HL-60/S4 treated with phorbol 12-myristate 13-acetate at 8.2 ng/mL for 4 days and 3 days (cell line): ENCODE measurements around the gene CIDEB.

Experiments
- in situ Hi-C: fragments of 300-500 bp; cut with MboI; formaldehyde crosslinking; loops from 2 replicates; pipeline ENCODE4 v1.15.0; 2022; ENCODE audit warnings: low sequenced_read_pairs

CIDEB gene

DNA sequence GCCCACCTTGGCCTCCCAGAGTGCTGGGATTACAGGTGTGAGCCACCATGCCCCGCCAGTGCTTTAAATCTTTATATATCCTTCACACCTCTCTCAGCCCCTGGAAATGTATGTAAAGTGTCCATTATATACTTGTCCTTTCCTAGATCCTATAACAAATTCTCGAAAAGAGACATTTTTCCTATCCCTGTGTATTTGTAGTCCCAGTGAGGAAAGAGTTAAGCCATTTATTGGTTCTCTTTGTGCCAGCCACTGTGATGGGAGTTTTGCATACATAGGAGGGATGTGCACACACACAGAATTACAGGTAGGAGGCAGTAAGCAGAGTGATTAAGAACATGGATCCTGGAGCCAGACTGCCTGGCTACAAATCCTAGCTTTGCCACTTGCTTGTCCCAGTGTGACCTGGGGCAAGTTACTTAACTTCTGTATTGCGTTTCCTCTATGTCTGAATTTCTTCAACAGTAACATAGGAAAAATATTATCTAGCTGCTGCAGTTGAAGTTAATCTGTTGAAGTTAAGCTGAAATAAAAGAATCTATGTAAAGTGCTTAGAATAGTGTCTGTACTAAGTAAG is 34.3 kb downstream of the CIDEB start:
- in situ Hi-C loops = no loop called here

DNA sequence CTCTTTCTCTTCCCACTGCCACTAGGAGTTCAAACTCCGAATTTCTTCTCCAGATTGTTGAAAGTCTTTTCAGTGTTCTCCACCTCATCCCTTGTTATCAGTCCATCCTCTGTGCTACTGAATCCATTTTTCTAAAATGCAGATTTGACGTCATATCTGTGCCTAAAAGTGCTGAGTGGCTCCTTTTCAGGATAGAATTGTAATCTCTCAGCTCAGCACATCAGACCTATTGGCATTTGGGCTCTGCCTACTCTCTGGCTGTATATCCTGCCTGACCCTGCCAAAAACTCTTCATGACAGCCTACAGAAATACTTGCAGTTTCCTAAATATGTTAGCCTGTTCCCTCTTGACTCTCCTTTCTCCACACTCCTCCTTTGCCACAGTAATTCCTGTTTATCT is 35.3 kb downstream of the CIDEB start:
- in situ Hi-C loops = no loop called here

DNA sequence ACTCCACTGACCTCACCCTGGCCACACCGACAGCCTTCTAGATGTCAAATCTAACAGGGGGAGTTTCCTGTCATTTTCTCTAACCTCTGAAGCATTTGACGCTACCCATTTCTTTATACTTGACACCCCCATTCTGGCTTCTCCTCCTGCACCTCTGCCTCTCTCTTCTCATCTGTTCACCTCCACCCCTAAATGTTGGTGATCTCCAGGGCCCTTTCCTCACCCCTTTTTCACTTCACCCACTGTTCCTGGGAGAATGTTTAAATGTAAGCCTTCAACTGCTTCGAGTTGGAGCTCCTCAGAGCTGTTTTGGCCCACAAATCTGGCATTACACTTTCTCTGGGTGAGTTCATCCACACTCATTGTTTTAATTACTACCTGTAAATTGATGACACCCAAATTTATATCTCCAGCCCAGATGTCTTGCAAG is 35.9 kb downstream of the CIDEB start:
- in situ Hi-C loops = no loop called here

DNA sequence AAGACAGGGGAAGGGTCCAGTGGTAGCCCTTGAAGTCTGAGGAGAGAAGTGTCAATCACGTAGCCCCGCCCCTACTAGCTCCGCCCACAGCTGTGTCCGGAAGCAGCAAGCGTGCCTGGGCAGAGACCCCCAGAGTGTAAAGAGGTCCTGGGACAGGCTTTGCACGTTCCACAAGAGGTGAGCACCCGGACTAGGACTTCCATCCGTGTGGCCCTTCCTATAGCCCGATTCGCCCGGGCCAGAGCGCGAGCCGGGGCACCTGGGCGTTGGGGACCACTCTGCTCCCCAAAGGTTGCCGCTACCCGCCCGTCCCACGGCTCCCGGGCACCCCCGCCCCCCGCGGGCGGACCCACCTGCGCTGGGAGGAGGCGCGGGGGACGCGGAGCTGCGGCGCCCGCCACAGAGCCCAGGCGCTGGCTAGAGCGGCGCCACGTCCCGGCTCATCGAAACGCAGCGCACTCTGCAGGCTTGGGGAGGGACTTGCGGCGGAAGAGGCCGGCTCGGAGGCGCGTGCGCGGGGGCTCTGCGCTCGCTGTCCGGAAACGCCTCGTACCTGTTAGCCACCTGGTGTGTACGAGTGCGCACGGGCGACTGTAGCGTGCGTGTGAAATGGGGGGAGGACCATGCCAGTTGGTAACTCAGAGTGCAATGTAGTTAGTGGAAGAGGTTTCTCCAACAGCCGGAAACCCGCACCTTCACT is 36.5 kb downstream of the CIDEB start, which contains the start of gene RABGGTA:
Gene RABGGTA (minus strand): TSS at position 464 of the 700 bp plus-strand sequence. CDS start 482 bp downstream, outside the sequence.
- in situ Hi-C loops = no loop called here

DNA sequence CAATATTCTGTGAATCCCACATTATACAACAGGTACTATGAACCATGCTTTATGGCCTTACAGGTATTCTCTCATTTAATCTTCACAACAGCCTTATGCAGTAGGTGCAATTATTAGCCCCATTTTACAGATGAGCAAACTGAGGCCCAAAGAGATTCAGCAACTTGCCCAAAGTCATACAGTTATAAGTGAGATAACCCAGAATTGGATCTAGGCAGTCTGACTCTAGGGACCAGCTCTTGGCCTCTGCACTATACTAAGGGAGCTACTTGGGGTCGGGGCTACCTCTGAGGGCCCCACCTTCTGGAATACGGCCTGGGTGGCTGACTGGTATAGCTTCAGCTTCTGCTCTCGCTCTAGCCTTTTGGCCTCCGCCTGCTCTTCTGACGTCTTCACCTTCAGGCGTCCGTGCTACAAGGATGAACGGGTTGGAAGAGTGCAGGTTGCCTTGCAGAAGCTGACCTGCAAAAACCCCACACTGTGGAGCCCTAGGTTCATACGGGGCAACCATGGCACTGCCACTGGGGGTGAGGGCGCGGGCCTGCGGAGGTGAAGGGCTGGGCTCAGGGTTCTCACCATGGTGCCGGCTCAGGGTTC is 37.1 kb downstream of the CIDEB start:
- in situ Hi-C loops = no loop called here

DNA sequence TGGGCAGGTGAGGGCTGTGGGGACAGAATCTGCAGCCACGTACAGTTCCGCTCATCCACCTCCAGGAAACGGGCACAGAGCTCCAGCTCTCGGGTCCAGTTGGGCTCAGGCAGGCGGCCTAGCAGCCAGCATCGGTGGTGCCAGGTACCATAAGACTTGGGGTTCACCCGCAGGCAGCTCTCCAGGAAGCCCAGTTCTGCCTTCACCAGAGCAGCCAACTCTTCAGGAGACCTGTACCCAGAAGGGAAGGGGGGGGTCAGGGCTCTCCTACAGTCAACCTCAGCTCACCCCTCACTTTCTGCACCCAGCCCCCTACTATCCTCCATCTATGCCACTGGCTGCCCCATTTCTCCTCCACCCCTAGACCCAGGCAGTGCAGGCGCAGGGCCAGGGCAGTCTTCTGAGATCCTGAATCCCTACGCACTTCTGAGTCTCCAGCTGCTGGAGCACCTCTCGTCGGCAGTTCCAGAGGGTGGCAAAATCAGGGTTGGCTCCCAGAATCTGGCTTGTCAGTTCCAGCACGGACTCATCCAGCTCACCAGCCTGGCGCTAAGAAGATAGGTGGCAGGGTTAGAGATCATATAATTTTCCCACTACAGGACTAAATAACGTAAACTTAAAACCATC is 37.8 kb downstream of the CIDEB start:
- in situ Hi-C loops = no loop called here

DNA sequence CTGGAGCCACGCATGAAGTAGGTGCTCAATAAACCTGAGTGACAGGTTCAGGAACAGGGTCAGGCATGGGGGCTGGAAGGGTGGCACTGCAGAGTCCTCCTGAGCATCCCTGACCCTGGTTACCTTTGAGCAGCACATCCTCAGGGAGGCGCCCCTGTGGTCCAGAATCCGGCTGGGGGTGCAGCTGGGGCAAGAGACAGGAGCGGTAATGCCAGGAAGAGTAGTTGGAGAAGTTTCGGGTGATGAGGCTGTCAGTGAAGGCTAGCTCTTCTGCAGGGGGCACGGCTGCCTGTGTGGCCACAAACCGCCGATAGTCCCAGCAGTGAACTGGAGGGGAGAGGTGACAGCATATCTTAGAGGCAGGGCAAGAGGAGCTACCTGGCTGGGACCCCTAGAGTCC is 38.4 kb downstream of the CIDEB start:
- in situ Hi-C loops = no loop called here

DNA sequence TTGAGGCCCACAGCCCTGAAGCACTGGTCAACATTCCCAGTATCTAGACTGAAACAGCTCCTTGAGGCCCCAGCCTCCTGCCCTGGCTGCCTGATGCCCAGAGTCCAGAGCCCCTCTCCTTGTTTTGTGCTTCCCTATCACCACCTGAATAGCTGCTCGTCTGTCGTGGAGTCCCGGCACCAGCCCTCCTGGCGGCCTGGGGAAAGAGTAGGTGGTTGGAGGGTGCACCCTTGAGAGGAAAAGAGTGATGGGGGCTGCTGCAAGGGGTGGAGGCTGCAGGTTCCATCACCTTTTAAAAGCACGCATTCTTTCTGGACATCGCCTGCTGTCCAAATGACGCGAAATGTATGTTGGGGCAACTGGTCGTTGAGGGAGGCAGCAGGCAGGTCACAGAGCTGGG is 39.6 kb downstream of the CIDEB start:
- in situ Hi-C loops = no loop called here

DNA sequence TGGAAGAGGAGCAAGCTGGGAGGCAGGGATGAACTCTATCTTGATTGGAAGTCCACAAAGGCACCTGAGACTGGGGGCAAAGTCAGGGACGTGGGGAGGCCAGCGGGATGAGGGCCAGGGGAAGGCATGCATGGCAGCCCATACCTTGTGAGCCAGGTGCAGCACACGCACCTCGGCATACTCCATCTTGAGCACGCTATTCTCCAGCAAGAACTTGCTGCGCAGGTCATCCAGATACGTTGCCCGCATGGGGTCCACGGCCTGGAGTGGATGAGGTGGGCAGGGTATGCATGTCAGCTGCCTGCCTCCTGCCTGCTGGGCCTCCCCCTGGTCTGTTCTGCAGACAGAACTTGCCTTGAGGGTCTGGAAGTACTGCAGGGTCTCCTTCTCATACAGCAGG is 40.3 kb downstream of the CIDEB start:
- in situ Hi-C loops = no loop called here

DNA sequence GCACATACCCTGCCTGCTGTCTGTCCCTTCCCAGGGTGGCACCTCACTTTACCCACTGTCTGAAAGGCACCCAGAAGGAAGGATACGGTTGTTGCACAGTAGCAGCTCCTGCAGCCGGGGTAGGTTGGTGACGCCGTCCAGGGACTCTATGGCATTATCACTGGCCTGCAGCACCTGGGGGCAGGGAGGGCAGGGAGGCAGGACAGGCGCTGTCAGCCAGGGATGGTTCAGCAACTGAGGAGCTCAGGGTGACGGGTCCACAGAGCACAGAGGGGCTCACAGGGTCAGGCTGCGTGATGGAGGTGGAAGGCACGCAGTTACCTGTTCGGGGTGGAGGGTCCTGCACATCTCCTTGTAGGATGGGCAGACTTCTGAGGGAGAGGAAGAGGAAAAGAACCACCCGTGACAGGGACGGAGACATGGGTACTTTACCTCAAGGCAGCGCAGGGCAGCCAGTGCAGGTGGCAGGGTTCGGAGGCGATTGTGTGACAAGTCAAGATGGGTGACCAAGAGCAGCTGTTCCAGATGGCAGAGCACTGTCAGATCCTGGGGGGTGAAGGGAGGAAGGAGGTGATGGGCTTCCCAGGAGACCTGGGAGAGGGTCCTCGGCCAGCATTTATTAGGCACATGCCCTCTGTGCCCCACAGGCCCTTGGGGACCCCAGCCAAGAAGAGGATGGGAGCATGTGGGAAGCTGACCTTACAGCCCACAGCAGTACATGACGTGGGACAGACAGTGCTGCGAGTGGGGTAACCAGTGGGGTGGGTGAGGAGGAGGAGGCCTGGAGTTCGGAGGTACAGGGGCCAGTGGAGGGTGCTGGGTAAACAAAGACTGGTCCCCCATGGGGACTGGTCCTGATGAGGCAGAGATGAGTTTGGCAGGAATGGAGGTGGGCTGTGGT is 41.2 kb downstream of the CIDEB start:
- in situ Hi-C loops = no loop called here

DNA sequence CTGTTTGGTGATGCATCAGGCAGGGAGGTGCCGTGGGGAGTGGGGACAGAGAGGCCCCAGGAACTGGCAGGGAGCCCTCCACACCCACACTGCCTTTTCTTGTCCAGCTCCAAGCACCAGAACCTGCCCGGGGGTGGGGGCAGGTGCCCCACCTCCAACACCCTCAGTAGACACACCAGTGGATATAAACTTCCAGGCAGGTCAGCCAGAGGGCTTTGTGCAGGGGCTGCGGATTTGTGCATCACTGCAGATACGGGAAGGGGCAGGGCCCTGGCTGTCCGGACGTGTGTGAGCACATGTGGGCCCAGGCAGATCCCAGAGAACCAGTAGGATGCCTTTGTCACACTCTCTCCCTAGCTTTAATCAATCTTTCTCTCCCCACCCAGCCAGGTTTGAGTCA is 43.5 kb downstream of the CIDEB start:
- in situ Hi-C loops = no loop called here

DNA sequence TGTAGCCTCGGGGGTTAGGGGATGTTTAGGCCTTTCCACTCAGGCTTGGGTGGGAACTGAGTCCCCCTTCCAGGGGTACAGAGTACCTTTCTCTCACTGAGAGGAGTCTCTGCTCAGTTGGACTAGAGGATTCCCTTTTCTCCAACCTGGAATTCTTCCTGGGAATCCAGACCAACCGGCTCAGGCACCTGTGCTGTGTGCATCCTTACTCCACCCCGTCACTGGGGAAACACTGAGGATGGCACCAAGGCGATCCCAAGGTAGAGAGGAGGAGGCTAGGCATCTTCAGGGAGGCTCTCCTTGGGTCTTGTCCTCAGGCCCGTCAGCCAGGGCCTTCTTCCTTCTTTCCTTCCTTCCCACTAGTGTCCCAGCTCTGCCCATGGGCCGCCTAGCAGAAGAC is 43.9 kb downstream of the CIDEB start:
- in situ Hi-C loops = no loop called here

DNA sequence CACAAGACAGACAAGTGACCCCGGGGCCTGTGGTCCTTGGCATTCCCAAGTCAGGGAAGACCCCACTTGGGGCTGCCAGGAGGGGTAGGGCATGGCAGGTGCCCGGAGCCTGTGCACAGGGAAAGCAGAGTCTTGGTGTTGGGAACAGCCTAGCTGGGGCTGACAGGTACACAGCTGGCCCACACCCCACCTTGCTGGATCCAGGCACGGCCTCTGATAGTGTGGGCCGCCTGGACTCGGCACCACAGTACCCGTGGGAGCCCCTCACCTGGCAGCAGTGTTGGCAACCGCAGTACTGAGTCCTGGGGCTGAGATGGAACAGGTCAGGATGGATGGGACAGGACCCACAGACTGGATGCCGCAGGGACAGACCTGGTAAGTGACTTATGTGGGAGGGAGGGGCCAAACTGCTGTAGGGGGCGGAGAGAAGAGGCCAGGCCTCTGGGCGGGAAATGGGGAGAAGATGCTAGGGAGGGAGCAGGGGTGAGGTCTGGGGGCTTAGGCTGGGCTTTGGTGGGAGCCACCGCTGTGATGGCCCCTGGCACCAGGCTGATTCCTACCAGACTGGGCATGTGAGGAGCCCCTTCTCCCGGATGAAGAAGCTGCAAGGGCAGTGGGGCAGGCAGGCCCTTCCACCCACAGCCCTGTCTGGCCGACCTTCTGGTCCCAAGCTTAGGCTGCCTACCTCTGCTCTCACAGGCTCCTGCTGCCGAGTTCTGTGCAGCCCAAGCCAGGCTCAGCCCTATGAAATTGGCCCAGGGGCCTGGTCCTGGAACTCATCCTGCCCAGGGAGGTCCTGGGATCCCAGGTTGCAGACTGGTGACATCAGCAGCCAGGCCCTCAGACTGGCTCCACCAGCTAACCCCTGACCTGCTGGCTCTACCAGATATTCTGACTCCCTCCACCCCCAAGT is 44.7 kb downstream of the CIDEB start, which contains the start of gene TGM1:
Gene TGM1 (minus strand): TSS at position 357 of the 913 bp plus-strand sequence. CDS start 825 bp downstream, outside the sequence.
- in situ Hi-C loops = no loop called here

DNA sequence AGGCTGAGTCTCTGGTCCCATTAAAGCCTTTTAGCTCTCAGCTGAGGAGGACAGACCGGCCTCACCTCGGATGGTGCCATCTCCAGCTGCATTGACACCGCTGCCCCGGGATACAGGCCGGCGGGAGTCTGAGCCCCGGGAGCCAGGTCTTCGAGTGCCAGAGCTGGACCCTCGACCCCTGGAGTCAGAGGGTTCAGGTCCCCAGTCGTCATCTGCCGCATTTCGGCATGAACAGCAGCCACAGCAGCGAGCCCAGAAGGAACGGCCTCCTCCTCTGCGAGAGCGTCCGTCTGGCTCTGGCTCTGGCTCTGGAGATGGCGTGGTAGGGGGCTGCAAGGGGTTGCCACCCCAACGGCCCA is 45.8 kb downstream of the CIDEB start:
- in situ Hi-C loops = no loop called here

DNA sequence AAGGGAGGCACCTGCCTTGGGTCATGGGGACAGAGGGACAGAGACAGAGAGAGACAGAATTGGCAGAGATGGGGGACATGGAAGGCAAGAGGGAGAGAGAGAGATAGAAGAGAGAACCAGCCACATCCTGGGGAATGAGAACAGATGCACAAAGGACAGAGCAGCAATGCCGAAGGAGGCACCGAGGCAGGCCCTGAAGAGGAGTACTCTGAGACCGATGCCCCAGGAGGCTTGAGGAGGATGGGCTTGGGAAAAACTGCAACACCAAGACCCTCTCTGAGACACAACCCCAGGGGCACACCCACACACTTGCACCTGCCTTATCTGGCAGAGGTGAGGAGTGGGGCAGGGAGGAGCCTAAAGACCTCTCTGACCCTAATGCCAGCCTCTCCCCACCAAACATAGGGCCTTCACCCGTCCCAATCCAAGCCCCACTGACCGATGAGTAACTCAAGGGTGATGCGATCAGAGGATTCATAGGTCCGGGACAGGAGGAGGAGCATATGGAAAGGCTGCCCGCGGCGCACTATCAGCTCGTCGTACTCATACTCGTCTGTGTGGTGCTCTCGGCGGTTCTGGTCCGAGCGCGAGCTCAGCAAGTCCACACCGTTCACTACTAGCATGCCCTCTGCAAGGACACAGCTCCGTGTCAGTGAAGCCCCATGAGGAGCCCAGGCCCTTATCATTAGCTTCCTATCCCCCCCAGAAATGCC is 46.4 kb downstream of the CIDEB start:
- in situ Hi-C loops = no loop called here

DNA sequence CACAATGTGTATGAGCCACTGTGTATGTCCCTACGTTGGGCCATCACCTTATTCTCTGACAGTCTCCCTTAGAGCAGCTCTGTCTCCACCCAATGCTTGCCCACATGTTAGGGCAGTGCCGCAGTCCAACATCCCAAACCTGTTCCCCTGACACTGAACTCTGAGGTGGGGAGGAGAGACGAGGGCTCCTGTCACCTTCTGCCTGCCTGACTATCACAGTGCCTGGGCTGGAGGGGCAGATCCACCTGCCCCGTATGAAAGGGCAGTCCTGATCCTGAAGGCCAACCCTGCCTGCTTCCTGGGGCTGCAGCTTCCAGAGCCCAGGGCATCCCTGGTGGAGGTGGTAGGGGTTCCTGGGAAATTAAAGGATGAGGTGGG is 47.0 kb downstream of the CIDEB start:
- in situ Hi-C loops = no loop called here

DNA sequence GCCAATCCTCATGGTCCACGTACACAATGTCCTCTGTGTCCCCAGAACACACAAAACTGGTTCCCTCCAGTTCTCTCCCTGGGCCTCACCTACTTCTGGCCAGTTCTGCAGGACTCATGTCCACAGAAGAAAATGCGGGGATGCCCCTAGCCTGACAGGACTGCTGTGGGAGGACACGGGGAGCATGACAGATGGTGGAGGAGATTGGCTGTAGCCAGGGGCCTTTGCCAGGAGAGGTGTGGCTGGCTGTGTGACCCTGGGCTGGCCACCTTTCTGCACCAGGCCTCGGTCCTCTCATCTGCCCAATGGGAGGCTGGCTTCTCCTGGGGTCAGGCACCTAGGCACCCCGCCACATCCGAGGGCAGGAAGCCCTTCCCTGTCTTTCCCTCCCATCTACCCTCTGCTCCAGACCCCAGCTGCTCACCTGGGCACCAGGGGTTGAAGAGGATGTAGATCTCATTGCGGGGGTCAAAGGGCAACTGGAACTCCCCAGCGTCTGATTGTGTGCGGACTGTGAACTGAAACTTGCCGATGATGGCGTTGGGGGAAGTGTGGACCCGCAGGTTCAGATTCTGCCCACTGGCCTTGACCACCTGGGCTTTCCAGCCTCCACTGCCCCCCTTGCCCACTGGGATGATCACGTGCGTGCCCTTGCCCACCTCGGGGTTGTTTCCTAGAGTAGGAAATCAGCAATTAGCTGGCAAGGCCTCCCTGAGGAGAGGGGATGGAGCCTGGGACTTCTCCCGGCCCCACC is 47.6 kb downstream of the CIDEB start:
- in situ Hi-C loops = no loop called here

DNA sequence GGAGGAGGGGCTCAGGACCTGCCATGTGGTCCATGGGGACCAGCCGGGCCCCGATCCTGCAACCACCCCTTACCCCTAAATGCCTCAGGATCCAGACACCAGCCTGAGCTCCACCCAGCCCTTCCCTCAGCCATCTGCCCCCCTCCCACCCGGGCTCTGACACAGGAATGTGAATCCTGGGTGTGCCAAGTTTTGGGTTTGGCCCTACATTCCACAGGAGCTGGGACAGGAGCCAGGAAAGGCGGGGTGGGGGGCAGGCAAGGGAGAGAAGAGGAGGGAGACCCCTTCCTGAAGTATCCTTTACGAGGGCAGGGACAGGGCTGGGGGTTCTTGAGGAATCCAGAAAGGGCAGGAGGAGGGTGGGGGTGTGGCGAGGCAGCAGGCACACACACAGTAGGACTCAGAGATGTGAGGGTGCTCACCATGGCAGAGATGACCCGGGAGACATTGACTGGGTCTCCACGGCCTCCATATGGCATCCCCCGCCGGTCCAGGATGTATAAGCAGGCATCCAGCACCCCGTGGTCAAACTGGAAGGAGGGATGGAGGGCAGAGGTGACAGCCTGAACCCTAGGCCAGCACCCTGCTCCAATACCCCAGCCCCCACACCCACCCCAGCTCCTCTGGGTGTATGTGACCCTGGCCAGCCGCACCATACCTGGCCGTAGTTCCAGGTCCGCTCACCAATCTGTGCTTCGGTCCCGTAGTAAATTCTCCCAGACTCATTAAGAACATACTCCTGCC is 48.3 kb downstream of the CIDEB start:
- in situ Hi-C loops = no loop called here
